ENCODE results near the gene SULT1A2. TPM values are rescaled to one million over a fixed set of nuclear protein-coding genes. Genes with fewer than 3 reads are reported as not detected.

The SULT1A2 gene
- total and polyA plus RNA-seq, 2 of the 13 experiments (the other 11 are each of a cell fraction or from before 2014, with no cell fraction given): 33.0 to 34.2 TPM

- TF ChIP-seq, protein P1, sequence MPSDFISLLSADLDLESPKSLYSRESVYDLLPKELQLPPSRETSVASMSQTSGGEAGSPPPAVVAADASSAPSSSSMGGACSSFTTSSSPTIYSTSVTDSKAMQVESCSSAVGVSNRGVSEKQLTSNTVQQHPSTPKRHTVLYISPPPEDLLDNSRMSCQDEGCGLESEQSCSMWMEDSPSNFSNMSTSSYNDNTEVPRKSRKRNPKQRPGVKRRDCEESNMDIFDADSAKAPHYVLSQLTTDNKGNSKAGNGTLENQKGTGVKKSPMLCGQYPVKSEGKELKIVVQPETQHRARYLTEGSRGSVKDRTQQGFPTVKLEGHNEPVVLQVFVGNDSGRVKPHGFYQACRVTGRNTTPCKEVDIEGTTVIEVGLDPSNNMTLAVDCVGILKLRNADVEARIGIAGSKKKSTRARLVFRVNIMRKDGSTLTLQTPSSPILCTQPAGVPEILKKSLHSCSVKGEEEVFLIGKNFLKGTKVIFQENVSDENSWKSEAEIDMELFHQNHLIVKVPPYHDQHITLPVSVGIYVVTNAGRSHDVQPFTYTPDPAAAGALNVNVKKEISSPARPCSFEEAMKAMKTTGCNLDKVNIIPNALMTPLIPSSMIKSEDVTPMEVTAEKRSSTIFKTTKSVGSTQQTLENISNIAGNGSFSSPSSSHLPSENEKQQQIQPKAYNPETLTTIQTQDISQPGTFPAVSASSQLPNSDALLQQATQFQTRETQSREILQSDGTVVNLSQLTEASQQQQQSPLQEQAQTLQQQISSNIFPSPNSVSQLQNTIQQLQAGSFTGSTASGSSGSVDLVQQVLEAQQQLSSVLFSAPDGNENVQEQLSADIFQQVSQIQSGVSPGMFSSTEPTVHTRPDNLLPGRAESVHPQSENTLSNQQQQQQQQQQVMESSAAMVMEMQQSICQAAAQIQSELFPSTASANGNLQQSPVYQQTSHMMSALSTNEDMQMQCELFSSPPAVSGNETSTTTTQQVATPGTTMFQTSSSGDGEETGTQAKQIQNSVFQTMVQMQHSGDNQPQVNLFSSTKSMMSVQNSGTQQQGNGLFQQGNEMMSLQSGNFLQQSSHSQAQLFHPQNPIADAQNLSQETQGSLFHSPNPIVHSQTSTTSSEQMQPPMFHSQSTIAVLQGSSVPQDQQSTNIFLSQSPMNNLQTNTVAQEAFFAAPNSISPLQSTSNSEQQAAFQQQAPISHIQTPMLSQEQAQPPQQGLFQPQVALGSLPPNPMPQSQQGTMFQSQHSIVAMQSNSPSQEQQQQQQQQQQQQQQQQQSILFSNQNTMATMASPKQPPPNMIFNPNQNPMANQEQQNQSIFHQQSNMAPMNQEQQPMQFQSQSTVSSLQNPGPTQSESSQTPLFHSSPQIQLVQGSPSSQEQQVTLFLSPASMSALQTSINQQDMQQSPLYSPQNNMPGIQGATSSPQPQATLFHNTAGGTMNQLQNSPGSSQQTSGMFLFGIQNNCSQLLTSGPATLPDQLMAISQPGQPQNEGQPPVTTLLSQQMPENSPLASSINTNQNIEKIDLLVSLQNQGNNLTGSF (CRISPR knock-in tag; IDR thresholded peaks at IDR 0.05): no peak
- TF ChIP-seq MIER3 (CRISPR knock-in tag; IDR thresholded peaks at IDR 0.05; ENCODE audit: borderline replicate concordance) (0 out of 2 replicates have a peak, but pooled peaks have one; percentile 14), ZKSCAN8 (CRISPR knock-in tag; IDR thresholded peaks at IDR 0.05; ENCODE audit: borderline replicate concordance) (no peak), ZMYM4 (CRISPR knock-in tag; IDR thresholded peaks at IDR 0.05) (peak; percentile 34; the same call in 1 of the 2 replicates), TAF1 (CRISPR knock-in tag; IDR thresholded peaks at IDR 0.05) (peak; percentile 53; the same call in 1 of the 2 replicates), MXI1 (IDR thresholded peaks at IDR 0.05; ENCODE audit: borderline replicate concordance, low read depth, low read length) (peak; percentile 52; the same call in 1 of the 3 replicates), KDM4B (CRISPR knock-in tag; IDR thresholded peaks at IDR 0.05) (no peak), TAF15 (IDR thresholded peaks at IDR 0.05; ENCODE audit: low read depth, low read length, poor library complexity, severe bottlenecking) (no peak), IRF2 (CRISPR knock-in tag; IDR thresholded peaks at IDR 0.05) (peak; percentile 43; the same call in 1 of the 2 replicates), ZNF24 (IDR thresholded peaks at IDR 0.05) (no peak), ELF3 (CRISPR knock-in tag; IDR thresholded peaks at IDR 0.05) (no peak), TRIM24 (CRISPR knock-in tag; IDR thresholded peaks at IDR 0.05) (no peak), FOXA3 (CRISPR knock-in tag; IDR thresholded peaks at IDR 0.05) (peak; percentile 25; the same call in 1 of the 2 replicates), MEIS2 (CRISPR knock-in tag; IDR thresholded peaks at IDR 0.05) (0 out of 2 replicates have a peak, but pooled peaks have one; percentile 34), PITX1 (CRISPR knock-in tag; IDR thresholded peaks at IDR 0.05) (peak; percentile 29; the same call in 1 of the 2 replicates), PCBP2 (optimal IDR thresholded peaks at IDR 0.05; ENCODE audit: low read depth, low read length, poor library complexity, severe bottlenecking) (no peak), STAG1 (CRISPR knock-in tag; IDR thresholded peaks at IDR 0.05) (peak; percentile 41), CTCF (CRISPR knock-in tag; IDR thresholded peaks at IDR 0.05) (peak; percentile 77), CC2D1A (CRISPR knock-in tag; IDR thresholded peaks at IDR 0.05) (0 out of 2 replicates have a peak, but pooled peaks have one; percentile 55)
- TF ChIP-seq, protein P2, sequence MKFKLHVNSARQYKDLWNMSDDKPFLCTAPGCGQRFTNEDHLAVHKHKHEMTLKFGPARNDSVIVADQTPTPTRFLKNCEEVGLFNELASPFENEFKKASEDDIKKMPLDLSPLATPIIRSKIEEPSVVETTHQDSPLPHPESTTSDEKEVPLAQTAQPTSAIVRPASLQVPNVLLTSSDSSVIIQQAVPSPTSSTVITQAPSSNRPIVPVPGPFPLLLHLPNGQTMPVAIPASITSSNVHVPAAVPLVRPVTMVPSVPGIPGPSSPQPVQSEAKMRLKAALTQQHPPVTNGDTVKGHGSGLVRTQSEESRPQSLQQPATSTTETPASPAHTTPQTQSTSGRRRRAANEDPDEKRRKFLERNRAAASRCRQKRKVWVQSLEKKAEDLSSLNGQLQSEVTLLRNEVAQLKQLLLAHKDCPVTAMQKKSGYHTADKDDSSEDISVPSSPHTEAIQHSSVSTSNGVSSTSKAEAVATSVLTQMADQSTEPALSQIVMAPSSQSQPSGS (CRISPR knock-in tag; IDR thresholded peaks at IDR 0.05): no peak
These were observed 927 bp upstream of the SULT1A2 start (continued) for GRCh38 chr16:28597692-28598261.
